ENCODE data around the gene KCNMB2.

Gene KCNMB2

DNA sequence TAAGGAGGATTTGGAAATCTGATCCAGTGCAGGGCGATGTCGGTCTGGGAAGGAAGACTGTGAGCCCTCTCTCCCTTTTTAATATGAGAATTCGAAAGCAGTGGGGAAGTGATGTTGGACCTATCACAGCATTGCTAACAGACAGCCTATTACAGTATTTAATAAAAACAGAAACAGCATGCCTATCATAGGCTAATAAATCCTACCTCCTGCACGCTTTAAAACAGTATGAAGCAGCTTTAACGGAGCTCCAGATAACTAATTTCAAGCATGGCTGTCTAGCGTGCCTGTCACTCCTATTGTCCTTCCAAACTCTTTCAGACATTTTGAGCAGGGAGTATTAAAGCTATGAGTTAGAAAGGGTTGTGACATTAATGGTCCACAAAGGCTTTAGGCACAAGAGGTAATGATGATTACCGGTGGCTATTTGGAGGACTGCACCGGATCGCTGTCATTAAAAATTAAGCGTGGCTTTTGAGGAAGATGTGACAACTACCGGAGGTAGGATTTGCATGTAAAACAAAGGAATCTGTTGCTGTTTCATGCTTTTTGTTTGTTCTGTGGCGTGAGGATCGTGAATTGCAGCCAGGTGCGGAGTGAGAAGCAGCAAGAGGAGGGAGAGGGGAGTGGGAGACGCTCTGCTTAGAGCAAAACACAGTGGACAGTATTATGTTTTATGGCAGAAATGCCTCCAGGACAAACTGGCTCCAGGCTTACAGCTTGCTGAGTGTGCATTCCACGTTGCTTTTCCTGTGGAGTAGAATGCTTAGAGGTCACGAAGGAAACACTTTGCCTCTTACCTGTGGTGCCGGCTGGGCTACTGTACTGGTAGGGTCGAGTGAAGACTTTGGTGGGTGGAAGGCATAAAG, at the start of gene KCNMB2:
Gene KCNMB2 (plus strand): TSS at position 226 of the 869 bp plus-strand sequence.
- TF ChIP-seq, protein P1, sequence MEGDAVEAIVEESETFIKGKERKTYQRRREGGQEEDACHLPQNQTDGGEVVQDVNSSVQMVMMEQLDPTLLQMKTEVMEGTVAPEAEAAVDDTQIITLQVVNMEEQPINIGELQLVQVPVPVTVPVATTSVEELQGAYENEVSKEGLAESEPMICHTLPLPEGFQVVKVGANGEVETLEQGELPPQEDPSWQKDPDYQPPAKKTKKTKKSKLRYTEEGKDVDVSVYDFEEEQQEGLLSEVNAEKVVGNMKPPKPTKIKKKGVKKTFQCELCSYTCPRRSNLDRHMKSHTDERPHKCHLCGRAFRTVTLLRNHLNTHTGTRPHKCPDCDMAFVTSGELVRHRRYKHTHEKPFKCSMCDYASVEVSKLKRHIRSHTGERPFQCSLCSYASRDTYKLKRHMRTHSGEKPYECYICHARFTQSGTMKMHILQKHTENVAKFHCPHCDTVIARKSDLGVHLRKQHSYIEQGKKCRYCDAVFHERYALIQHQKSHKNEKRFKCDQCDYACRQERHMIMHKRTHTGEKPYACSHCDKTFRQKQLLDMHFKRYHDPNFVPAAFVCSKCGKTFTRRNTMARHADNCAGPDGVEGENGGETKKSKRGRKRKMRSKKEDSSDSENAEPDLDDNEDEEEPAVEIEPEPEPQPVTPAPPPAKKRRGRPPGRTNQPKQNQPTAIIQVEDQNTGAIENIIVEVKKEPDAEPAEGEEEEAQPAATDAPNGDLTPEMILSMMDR (IDR thresholded peaks at IDR 0.05) = no peak
- no peak for TF ChIP-seq ZFX (IDR thresholded peaks at IDR 0.05; ENCODE audit: borderline replicate concordance)
- no peak within 1 kb of the TSS for H3K27ac ChIP-seq

DNA sequence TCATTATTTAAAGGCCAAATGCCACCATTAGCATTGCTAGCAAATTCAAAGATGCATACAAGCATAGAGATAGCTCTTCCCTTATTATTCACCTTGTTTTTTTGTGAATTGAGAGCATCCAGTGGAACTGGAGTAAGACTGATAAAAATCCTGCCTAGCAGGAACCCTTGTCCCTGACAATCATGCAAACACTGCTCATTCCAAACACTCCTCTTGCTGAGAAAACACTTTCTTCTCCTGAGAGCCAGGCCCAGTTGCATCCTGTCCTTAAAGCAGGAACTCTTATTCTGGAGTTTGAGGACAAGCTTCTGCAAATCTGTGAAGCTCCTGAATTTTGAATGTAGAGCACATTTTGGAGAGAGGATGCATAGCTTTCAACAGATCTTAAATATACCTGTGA, 49.3 kb upstream of the KCNMB2 start:
- no peak for TF ChIP-seq ZFX (IDR thresholded peaks at IDR 0.05; ENCODE audit: borderline replicate concordance)
- TF ChIP-seq, protein P1 (IDR thresholded peaks at IDR 0.05) = no peak
- no peak overlapping the region for H3K27ac ChIP-seq

DNA sequence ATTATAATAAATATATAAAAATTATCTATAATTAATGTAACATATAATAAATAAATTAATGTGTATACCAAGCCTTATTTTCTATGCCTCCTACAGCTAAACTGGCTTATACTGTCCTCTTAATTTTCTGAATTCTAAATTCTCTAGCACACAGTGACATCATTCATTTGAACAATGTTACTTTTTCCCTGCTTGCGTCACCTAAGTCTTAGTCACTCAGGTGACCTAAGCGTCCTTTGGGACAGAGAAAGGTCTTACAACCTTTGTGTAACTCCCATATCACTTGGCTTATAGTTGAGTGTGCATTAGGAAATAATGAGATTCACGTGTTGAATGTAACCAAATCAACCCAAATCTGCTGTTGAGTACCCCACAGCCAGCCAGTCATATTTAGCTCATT, 48.5 kb upstream of the KCNMB2 start:
- TF ChIP-seq, protein P1 (IDR thresholded peaks at IDR 0.05) = no peak
- TF ChIP-seq ZFX (IDR thresholded peaks at IDR 0.05; ENCODE audit: borderline replicate concordance) = no peak

DNA sequence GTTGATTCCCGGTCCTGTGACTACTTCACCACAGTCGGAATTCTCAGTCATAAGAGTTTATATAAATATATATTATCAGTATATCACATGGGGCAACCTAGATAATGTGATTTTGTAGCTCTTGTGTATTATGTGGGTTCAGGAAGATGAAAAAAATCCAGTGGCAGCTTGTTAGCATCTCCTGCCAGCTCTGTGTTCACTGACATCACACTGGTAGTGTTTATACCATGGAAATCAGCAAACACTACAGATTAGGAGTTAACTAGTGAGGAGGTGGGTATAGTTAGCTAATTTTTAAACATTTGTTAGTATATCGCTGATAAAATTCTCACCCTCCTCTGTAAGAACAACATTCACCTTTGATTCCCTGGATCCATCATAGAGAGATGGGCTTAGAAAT, 44.5 kb upstream of the KCNMB2 start:
- TF ChIP-seq ZFX (IDR thresholded peaks at IDR 0.05; ENCODE audit: borderline replicate concordance) = no peak
- TF ChIP-seq, protein P1 (IDR thresholded peaks at IDR 0.05) = no peak
- H3K27ac ChIP-seq = no peak overlapping the region

More for the DNA sequence above, 48.5 kb upstream of the KCNMB2 start:
- no peak overlapping the region for H3K27ac ChIP-seq

DNA sequence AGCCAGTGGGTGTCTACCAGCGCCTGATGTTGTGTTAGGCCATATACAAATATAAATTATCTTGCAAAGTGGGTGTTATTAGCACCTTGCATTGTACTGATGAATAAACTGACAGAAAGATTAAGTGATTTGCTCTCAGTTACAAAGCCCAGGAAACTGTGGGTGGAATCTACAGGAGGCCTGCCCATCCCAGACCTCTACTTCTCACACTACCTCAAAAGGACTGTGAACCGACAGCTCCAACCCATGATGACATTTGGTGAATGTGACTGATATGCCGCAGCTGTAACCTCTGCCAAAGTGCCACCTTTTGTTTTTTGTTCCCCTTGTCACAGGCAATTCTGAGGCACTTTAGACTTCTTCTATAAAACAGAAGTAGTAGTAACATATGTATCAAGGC, 43.7 kb upstream of the KCNMB2 start:
- no peak overlapping the region for H3K27ac ChIP-seq
- TF ChIP-seq ZFX (IDR thresholded peaks at IDR 0.05; ENCODE audit: borderline replicate concordance) = no peak
- TF ChIP-seq, protein P1 (IDR thresholded peaks at IDR 0.05) = no peak

DNA sequence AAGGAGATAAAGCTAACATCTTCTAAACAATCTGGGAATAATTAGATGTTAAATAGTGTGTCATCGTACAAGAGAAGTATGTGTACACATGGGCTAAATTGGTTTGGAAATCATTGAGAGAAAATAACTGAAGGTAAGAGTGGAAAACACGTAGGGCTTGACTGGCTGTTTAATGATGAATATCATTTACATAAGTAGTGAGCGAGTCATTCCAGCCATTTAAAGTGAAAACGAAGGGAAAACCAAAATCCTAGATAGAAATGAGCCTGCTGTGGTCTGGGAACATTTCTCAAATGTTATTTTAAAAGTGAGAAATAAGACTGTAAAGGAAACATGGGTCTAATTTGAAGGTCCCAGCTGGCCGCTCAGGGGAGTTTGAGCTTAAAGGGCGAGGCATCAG, 41.9 kb upstream of the KCNMB2 start:
- TF ChIP-seq, protein P1 (IDR thresholded peaks at IDR 0.05) = no peak
- no peak for TF ChIP-seq ZFX (IDR thresholded peaks at IDR 0.05; ENCODE audit: borderline replicate concordance)
- H3K27ac ChIP-seq = no peak overlapping the region

DNA sequence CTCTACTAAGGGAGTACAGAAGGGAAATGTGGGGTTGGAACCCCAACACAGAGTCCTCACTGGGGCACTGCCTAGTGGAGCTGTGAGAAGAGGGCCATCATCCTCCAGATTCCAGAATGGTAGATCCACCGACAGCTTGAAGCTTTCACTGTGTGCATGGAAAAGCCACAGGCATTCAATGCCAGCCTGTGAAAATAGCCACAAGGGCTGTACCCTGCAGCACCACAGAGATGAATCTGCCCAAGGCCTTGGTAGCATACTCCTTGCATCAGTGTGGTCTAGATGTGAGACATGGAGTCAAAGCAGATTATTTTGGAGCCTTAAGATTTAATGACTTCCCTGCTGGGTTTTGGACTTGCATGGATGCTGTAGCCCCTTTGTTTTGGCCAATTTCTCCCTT, 39.3 kb upstream of the KCNMB2 start:
- H3K27ac ChIP-seq = no peak overlapping the region
- no peak for TF ChIP-seq ZFX (IDR thresholded peaks at IDR 0.05; ENCODE audit: borderline replicate concordance)
- TF ChIP-seq, protein P1 (IDR thresholded peaks at IDR 0.05) = no peak

Measured in 22Rv1 (cell line).